GM21423 (cell line): ENCODE data around the gene AIFM1.

Experiments used
- ATAC-seq: cut with Tn5 transposase; IDR thresholded peaks from one replicate; pipeline ENCODE4 v1.9.1; 2021; ENCODE audit warnings: mild to moderate bottlenecking, moderate library complexity; ENCODE audit not compliant: unreplicated experiment

Gene AIFM1

GRCh38 chrX:130097507-130098209 is 68.0 kb downstream of the AIFM1 start:
- ATAC-seq: no peak

- no peak for ATAC-seq
Observed at GRCh38 chrX:130095249-130096030, 70.2 kb downstream of the AIFM1 start.

GRCh38 chrX:130094696-130095095 is 70.9 kb downstream of the AIFM1 start:
- no peak for ATAC-seq

- no peak for ATAC-seq
Observed at GRCh38 chrX:130093271-130093670, 72.4 kb downstream of the AIFM1 start.

GRCh38 chrX:130091980-130092522 is 73.6 kb downstream of the AIFM1 start:
- peak; percentile 99 for ATAC-seq

- ATAC-seq: no peak
Observed at GRCh38 chrX:130090364-130090763, 75.3 kb downstream of the AIFM1 start.

- ATAC-seq: peak; percentile 36
Observed at GRCh38 chrX:130086447-130087206, 79.0 kb downstream of the AIFM1 start.

- no peak for ATAC-seq
Observed at GRCh38 chrX:130085551-130086446, 79.8 kb downstream of the AIFM1 start.

- peak; percentile 36 for ATAC-seq
Observed at GRCh38 chrX:130084631-130085237, 80.9 kb downstream of the AIFM1 start.

GRCh38 chrX:130083656-130084382 is 81.8 kb downstream of the AIFM1 start:
- ATAC-seq: peak; percentile 27

- no peak for ATAC-seq
Observed at GRCh38 chrX:130083107-130083490, 82.5 kb downstream of the AIFM1 start.

GRCh38 chrX:130082244-130083106 is 83.2 kb downstream of the AIFM1 start:
- ATAC-seq: peak; percentile 51

- no peak for ATAC-seq
Observed at GRCh38 chrX:130081421-130082045, 84.1 kb downstream of the AIFM1 start.

- ATAC-seq: no peak
Observed at GRCh38 chrX:130080791-130081367, 84.8 kb downstream of the AIFM1 start.

- ATAC-seq: no peak
Observed at GRCh38 chrX:130079824-130080406, 85.7 kb downstream of the AIFM1 start.
